Nasal cavity respiratory epithelium epithelial cell of viscerocranial mucosa (primary cell): ENCODE results near the gene ADA. TPM values are rescaled to one million over a fixed set of nuclear protein-coding genes. Genes with fewer than 3 reads are reported as not detected.

ENCODE experiments used
- total RNA-seq: library from RNA; depleted of rRNA; stranded (reverse); fragments of >200 nt; gene quantifications from 2 replicates; pipeline ENCODE4 v1.2.3, GENCODE V29; 2014

Gene ADA
- total RNA-seq, result 9.9 and 26.8 TPM in 2 replicates

GRCh38 chr20:44651684-44652423 is at the start of gene ADA:
Gene ADA (minus strand): TSS chr20:44651699. CDS start chr20:44651607, 92 bp downstream.

GRCh38 chr20:44582311-44583025 is 69.0 kb downstream of the ADA start, which contains the start of gene PKIG:
Gene PKIG (plus strand): TSS chr20:44582579. CDS start chr20:44614557, 31,978 bp downstream.

Other genes starting within 250 kb of the ADA start
- 15.7 and 27.3 TPM in 2 replicates for gene TTPAL, start 175.8 kb downstream of the ADA start, total RNA-seq
- 96.0 and 118 TPM in 2 replicates for gene SERINC3, start 129.6 kb downstream of the ADA start, total RNA-seq
- gene PKIG, start 69.1 kb downstream of the ADA start, total RNA-seq, result 6.8 and 7.5 TPM in 2 replicates
- not detected in 2 replicates for gene CCN5, start 63.7 kb upstream of the ADA start, total RNA-seq
- 0.14 and 0.34 TPM in 2 replicates for gene KCNK15, start 94.2 kb upstream of the ADA start, total RNA-seq
- gene RIMS4, start 158.8 kb upstream of the ADA start, total RNA-seq, result not detected in 2 replicates
- gene YWHAB, start 234.0 kb upstream of the ADA start, total RNA-seq, result 58.8 and 140 TPM in 2 replicates